CD1c-positive myeloid dendritic cell (primary cell): ENCODE measurements around the gene CSTB.

Source experiments
- DNase-seq: peaks from one replicate; pipeline ENCODE4 v3.0.0-alpha.2; 2016; ENCODE audit errors: extremely low spot score

Gene CSTB

DNA sequence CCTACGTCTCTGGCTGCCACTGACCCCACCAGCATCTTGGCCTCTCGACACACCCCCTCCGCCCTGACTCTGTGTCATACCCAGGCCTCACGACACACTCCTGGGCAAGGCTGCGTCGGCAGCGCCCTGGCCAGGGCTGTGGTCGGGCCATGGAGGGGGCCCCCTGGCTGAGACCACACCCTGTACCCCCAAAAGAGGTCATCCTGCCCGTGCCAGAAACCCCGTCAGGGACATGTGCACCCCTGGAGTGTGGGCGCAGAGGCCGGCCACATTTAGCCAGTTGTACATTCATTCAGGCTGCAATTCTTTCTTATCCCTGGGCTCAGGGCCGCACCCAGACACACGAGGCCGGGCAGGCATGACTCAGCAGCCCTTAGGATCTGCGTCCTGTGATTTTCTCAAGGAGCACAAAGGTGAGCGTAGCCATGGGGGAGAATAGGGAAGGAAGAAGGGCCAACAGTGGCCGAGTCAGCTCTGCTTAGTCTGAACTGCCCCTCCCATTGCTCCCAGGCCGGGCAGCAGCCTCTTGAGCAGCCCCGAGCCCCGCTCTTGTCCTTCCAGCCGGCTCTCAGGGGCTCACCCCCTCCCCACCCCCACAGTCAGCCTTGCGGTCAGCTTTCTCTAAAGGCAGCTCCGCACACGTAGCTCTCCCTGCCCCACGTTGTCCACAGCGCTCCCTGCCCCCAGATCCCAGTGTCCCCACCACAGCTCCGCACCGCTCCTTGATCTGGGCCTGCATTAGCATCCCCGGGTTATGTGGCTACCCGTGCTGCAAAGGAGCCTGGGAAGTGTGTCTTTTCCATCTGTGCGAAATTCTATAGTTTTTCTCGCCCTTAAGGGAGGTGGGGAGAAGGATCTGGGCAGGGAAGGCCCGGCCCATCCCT lies 7.9 kb downstream of the CSTB start:
- DNase-seq, result peak; percentile 91

GRCh38 chr21:43767498-43767983 lies 8.6 kb downstream of the CSTB start:
- no peak for DNase-seq

DNA sequence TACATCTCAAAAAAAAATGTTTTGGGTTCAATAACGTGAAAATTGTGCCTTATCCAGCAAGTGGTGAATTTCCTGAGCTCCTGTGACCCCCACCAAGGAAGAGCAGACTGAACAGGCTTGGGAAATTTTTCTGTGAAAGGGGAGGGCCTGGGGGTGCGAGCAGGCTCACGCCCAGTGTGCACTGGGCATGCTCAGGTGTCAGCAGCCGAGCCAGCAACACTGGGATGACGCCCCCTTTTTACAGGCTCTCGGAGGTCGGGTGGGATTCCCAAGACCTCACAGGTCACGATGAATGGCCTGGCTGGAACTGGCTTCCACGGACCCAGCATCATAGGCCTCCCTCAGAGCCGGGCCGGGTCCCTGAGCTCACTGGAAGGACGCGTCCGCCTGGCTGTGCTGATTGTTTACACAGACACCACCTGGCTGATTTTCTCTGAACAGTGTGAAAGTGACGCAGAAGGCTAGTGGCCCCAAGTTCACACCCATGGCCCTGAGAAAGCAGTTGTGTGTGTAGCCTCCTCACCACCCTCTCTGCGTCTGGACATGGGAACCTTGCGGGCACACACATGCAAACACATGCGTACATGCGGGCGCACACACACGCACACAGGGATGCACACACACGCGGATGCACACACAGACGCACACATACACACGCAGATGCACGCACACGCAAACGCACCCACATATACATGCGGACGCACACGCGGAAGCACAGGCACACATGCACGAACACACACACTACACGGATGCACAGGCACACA lies 9.2 kb downstream of the CSTB start:
- DNase-seq, result no peak

- no peak for DNase-seq
Observed at GRCh38 chr21:43764576-43765495, 11.3 kb downstream of the CSTB start.

GRCh38 chr21:43763901-43764523 lies 12.1 kb downstream of the CSTB start:
- DNase-seq, result no peak

GRCh38 chr21:43762303-43763128 lies 13.6 kb downstream of the CSTB start:
- DNase-seq, result no peak

GRCh38 chr21:43761886-43762285 lies 14.2 kb downstream of the CSTB start:
- DNase-seq, result no peak

DNA sequence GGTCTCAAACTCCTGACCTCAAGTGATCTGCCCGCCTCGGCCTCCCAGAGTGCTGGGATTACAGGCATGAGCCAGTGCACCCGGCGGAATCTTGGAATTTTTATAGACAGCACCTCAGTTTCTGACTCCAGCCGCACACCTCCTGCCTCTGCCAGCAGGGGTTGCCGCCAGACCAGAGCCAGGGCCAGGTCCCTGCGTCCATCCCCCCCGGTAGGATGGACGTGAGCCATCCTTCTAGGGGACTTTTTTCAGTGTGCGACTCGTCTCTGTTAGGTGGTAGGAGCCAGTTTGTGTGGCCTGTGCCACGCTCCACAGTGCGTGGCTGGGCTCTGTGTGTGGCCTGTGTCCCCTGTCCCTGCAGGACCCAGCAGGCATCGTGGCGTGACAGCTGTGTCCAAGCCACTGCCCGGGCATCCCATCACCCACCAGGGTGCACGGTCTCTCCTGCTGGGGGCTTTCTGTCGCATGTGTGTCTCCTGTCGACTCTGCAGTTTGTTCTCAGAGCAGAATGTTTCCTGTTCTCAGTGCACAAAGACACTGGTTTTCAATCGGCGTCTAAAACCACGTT lies 15.6 kb downstream of the CSTB start:
- no peak for DNase-seq

DNA sequence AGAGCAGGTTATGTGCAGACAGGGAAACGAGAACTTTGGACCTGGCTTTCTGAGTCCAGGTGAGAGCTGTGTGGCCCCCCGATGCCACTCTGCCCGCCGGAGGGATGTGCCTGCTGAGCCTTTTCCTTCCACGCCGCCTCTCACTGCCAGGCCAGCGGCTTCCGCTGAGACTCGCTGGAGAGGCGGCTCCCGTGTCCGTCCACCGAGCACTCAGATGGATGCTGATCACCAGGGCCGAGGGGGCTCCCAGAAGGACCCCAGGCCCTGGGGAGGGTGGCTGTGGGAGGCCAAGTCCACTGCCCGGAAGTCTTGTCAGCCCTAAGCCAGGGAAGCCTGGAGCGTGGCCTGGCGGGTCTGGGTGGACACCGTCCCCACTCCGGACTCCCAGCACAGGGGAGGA lies 16.5 kb downstream of the CSTB start:
- no peak for DNase-seq

- DNase-seq, result no peak
Observed at GRCh38 chr21:43758811-43759210, 17.3 kb downstream of the CSTB start.

DNA sequence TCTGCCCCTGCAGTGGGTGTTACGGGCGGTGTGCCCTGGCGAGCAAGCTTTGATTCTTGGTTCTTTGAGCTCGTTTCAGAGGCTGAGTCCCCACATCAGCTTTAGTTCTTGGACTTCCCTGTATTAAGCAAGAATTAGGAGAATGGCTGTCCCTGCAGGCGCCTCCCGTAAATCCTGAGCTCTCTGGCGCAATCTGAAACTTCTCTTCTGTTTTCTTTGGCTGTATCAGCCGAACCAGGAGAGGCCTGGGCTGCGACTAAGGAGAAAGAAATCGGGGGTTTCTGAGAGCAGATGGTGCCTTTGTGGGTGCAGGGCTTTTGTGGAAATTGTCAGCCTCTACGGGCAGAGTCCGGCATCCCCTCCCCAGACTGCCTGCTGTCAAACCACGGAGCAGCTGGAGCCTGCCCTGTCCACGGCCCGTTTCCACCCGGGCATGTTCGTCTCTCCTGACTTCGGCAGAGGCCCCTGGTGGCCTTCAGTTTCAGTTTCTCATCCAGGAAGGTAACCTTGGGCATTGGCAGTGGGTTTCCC lies 17.9 kb downstream of the CSTB start:
- DNase-seq, result peak; percentile 31

GRCh38 chr21:43757601-43758000 lies 18.5 kb downstream of the CSTB start:
- DNase-seq, result no peak

- DNase-seq, result no peak
Observed at GRCh38 chr21:43755820-43756594, 20.1 kb downstream of the CSTB start.

GRCh38 chr21:43754948-43755781 lies 20.9 kb downstream of the CSTB start:
- peak; percentile 42 for DNase-seq

DNA sequence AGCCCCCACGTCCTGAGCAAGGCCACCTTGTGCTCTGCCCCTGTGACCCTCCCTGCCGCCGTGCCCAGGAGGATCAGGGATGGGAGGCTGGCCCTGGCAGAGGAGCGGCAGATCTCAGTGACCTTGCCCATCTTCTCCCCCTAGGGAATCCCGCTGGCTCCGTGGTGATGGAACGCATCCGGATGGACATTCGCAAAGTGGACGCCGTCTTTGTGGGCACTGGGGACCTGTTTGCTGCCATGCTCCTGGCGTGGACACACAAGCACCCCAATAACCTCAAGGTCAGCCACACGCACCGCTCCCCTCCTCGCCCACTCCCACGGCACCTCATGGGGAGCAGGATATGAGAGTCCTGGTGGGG lies 22.7 kb downstream of the CSTB start:
- no peak for DNase-seq

DNA sequence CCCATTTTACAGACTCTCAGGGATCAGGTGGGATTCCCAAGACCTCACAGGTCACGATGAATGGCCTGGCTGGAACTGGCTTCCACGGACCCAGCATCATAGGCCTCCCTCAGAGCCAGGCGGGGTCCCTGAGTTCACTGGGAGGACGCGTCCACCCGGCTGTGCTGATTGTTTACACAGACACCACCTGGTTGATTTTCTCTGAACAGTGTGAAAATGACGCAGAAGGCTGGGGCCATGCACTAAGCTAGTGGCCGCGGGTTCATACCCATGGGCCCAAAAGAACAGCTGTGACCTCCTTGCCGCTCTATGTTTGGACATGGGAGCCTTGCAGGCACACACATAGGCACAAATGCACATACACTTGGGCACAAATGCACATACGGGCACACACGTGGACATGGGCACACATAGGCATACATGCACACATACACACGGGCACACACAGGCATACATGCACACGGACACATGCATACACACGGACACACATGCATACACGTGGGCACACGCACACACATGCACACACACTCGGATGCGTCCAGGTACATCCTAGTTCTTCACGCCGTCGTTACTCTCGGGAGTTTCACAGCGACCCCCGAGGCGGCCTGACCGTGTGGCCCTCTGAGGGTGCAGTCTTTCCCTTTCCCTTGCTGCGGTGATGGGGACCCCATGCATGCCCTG lies 23.2 kb downstream of the CSTB start:
- DNase-seq, result no peak

DNA sequence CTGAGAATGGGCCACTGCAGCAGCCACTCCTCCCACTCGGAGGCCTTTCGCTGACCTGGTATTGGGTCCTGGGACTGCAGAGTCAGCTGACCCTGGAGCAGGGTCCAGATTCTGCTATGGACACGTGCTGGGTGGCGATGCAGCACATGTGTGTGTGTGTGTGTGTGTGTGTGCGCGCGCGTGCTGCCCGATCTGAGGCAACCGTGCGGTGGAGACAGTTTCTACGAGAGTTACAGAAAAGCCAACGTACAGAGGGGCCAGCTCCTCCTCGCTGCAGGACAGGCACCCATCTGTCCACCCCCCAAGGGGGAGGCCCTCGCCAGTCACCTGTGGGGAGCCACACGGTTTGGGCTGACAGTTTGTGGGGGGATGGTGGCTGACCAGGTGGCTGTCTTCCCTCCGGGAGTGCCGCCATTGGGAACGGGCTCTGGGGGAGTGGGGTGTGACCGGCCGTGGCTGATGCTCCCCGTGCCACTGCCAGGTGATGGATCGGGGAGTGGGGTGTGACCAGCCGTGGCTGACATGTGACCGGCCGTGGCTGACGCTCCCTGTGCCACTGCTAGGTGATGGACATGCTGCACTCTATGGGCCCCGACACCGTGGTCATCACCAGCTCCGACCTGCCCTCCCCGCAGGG lies 24.0 kb downstream of the CSTB start:
- DNase-seq, result no peak
